SH-SY5Y (cell line): ENCODE results near the gene AP1G2.

Experiments
- GATA2 ChIP-seq: IDR thresholded peaks from 2 replicates; pipeline ENCODE4 v1.6.1; 2011; ENCODE audit warnings: mild to moderate bottlenecking, low read depth, low read length
- GATA3 ChIP-seq: IDR thresholded peaks from 2 replicates; pipeline ENCODE4 v1.6.1; 2011; ENCODE audit warnings: low read depth, mild to moderate bottlenecking, low read length, moderate library complexity

AP1G2 gene

DNA sequence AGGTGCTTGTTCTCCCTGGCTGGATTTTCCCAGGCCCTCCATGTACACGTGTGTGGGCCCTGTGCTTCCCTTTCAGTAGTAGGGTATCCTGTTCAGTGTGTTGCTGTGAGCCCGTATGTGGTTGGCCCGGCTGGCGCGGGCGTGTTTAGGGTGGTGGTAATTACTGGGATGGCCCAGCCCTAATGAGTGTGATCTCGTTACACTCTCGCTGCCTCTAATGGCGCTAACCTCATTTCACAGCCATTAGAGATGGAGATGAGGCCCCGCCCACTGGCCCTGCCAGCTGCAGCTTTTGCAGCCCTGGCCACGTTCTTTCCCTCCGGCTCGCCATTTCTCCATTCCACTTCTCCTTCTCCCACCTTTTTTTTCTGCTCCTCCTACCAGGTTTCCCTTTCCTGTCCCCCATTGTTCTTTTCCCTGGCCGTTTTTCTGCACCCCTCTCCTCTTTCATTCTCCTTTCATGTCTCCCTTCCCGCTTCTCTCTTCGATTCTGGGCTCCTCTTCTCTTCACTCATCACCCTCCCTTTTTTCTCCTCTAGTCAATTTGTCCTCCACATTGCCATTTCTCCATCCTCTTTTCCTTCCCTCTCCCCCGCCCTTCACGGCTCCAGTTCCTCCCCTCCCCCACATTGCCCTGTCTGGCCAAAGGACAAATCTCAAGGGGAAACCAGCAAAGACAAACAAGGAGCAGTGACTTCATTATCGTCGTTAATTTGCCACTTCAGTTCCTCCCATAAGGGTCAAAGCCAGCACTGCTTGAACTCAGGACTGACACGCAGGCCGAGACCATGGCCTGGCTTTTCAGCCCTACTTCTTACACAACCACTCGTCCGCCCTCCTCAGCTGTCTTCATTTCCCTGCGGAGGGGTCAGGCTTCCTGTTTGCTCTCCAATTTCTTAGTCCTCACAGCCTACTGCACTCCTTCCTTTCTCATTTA is 22.8 kb downstream of the AP1G2 start:
- TF ChIP-seq GATA3 (no peak), GATA2 (no peak)

- TF ChIP-seq GATA3, result no peak
- no peak for TF ChIP-seq GATA2
Measured at GRCh38 chr14:23543403-23543802, 24.2 kb downstream of the AP1G2 start.

DNA sequence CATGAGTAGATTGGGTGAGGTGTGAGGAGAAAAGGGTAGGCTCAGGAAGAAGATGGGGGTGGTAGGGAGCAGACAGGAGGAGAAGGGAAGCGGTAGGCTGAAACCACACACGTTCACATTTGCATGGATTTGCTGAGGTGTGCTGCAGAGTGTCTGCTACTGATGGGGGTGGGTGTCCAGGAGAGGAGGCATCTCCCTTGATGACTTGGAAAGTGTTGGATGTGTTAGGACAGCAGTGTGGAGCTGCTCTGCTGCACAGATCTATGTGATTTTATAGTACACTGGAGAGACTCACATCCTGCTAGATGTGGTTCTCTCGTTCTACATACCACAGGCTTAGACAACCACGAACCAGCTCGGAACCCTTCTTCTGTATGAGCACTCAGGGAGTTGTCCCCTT is 25.3 kb downstream of the AP1G2 start:
- TF ChIP-seq GATA2, result no peak
- TF ChIP-seq GATA3, result no peak

- TF ChIP-seq GATA2 (no peak), GATA3 (no peak)
Measured at GRCh38 chr14:23540141-23540469, 27.5 kb downstream of the AP1G2 start.

DNA sequence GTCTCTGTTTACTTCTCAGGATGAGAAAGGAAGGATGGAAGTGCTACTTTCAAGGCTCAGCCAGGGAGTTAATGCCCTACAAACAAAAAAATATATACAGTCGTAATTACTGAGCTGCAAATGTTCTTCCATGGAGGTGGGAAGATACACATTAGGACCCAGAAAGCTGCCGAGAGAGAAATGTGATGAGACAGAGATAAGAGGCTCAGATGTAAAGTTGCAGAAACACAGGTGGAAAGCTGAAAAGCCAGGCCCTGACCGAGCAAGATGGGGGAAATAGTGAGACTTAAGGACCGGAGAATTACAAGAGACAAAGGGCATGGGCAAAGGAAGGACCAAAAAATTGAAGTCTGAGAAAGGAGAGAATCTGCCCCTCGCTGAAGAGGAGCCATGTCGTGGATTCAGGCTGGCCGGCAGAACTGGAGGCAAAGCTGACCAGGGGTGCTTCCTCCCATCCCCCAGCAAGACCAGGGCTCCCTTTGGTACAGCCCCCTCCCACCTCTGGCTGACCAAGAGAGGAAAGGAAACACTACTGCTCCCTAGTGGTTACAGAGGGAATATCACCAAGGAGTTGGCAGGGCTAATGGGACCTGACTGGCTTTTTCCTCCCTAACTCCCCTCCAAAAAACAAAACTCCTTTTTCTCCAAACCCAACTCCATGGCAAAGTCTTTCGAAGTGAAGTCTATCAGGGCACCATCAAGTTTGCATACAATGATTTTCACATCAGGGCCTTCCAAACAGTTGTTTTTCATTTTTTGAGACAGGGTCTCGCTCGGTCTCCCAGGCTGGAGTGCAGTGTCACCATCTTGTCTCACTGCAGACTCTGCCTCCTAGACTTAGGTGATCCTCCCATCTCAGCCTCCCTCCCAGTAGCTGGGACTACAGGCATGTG is 28.1 kb downstream of the AP1G2 start:
- TF ChIP-seq GATA3, result no peak
- TF ChIP-seq GATA2, result peak; percentile 32; the same call in 1 of the 2 replicates

DNA sequence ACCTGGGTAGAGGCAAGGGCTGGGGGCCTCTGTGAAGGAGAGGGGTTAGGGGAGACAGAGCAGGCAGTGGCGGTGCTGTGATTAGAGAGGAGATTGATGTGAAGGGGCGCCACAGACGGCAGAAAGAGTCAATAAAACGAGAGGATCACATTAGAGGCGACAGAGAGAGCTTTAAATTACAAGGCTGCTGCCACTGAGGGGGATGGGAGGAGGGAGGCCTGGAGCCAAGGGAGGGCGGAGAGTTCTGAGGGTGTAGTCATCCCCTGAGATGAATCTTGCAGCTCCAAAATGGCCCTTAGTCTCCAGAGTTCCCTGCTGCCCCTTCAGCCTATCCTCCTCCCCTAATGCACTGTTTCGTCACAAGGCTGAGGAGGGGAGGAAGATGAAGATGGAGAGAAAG is 28.8 kb downstream of the AP1G2 start:
- TF ChIP-seq GATA3, result no peak
- TF ChIP-seq GATA2, result no peak

GRCh38 chr14:23538050-23538718 is 29.4 kb downstream of the AP1G2 start:
- TF ChIP-seq GATA2 (no peak), GATA3 (no peak)

- TF ChIP-seq GATA2 (no peak), GATA3 (no peak)
Measured at GRCh38 chr14:23537351-23538049, 30.1 kb downstream of the AP1G2 start.

DNA sequence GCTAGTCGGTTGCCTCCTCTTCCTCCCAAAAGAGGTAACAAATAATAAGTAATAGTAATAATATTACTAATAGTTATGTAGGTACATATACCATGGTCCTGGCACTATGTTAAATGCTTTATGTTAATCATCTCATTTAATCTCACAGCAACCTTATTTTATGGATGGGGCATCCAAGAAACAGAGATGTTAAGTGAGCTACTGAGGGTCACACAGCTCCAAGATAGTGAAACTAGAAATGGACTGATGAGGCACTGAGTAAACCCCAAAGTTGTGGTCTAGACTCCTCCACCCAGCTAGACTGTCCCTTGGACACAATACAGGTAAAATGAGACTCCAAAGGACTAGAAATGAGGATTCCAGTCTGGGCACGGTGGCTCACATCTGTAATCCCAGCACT is 31.1 kb downstream of the AP1G2 start:
- TF ChIP-seq GATA3 (no peak), GATA2 (no peak)

DNA sequence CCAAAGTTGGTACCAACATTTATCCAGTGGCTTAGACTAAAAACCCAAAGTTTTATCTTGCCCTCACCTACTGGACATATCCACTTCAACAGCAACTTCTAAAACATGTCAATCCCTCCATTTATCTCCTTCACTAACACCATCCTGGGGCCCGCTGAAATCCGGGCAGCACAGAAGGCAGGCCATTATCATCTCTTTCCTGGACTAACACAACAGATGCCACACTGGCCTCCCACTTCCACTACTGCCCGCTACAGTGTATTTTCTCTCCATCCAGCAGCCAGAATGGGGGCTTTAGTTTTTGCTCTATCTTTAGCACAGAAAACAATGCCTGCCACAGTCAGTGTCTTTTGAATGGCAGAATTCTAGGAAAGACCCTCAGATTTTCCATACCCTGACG is 31.6 kb downstream of the AP1G2 start:
- TF ChIP-seq GATA3 (no peak), GATA2 (no peak)

DNA sequence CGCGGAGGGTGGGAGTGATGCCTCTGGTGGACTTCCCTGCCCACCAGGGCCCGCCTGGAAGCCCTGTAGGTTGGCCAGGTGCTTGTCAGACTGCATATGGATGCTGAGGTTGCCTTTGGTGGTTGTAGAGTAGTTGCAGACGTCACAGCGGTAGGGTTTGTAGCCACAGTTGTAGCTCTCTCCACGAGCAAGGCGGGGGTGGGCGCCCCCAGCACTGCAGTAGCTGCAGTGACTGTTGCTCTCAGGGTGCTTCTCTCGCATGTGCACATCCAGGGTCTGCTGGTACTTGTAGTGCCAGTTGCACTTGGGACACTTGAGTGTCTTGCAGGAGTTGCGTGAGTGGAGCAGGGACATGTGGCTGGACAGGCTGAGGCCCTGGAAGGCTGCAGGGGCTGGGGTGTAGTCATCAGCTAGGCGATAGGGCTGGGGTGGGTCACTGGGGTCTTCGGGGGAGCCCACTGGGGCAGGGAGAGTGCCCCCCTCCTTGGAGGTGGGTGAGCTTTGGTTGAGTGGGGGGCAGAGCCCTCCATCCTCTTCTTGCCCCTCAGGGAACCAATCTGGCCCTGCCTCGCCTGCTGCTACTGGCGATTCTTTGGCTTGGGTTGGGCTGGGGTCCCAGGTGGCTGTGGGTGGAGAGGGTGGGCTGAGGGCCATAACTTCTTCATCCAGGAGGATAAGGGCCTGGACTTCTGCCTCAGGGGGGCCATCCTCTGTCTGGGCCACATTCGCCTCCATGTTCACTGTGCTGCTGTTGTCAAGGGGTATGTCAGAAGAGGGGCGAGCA is 33.7 kb downstream of the AP1G2 start:
- TF ChIP-seq GATA3, result no peak
- no peak for TF ChIP-seq GATA2

DNA sequence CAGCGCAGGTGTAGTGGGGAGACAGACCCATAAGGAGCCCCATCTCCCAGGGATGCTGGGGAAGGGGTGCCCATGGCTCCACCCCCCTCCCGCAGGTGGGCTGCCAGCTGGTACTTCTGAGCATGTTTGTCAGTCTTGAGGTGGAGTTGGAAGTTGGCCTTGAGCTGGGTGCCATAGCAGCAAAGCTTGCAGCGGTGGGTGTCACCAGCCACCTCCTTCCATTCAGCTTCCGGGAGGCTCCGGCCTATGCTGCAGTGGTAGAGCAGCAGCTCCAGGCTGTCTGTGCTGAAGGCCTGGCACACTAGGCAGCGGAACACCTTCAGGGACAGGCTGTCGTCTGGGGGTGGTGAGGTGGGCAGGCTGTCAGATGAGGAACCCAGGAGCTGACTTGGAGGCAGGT is 34.9 kb downstream of the AP1G2 start:
- TF ChIP-seq GATA3, result no peak
- TF ChIP-seq GATA2, result no peak

- TF ChIP-seq GATA2 (no peak), GATA3 (no peak)
Measured at GRCh38 chr14:23531391-23531790, 36.2 kb downstream of the AP1G2 start.
